HG03342 (cell line): Measurements from ENCODE around the gene SOX12.
A peak's percentile ranks its signal among the peaks of the same experiment; 100 is the strongest.

Source experiments
- ATAC-seq: cut with Tn5 transposase; IDR thresholded peaks from one replicate; pipeline ENCODE4 v1.9.1; 2021; ENCODE audit warnings: mild to moderate bottlenecking, moderate library complexity; ENCODE audit not compliant: unreplicated experiment

The SOX12 gene

GRCh38 chr20:301886-302848, 23.2 kb upstream of the SOX12 start:
- ATAC-seq, result no peak

- ATAC-seq, result no peak
Observed at GRCh38 chr20:305745-306144, 19.6 kb upstream of the SOX12 start.

GRCh38 chr20:308427-309038, 16.8 kb upstream of the SOX12 start:
- ATAC-seq, result no peak

GRCh38 chr20:309306-309840, 16.0 kb upstream of the SOX12 start:
- no peak for ATAC-seq

- ATAC-seq, result peak; percentile 99
Observed at GRCh38 chr20:309841-310644, 15.3 kb upstream of the SOX12 start.

GRCh38 chr20:310645-311044, 14.7 kb upstream of the SOX12 start:
- ATAC-seq, result no peak

GRCh38 chr20:311609-312008, 13.7 kb upstream of the SOX12 start:
- ATAC-seq, result no peak

GRCh38 chr20:312067-312466, 13.3 kb upstream of the SOX12 start:
- no peak for ATAC-seq

GRCh38 chr20:312866-313265, 12.5 kb upstream of the SOX12 start:
- no peak for ATAC-seq

- no peak for ATAC-seq
Observed at GRCh38 chr20:313402-313801, 11.9 kb upstream of the SOX12 start.

GRCh38 chr20:313948-314347, 11.4 kb upstream of the SOX12 start:
- no peak for ATAC-seq

GRCh38 chr20:316316-317068, 8.9 kb upstream of the SOX12 start:
- no peak for ATAC-seq

- ATAC-seq, result peak; percentile 45
Observed at GRCh38 chr20:324177-325044, 941 bp upstream of the SOX12 start.

- ATAC-seq, result no peak
Observed at GRCh38 chr20:325889-326644, 715 bp downstream of the SOX12 start.

- ATAC-seq, result no peak
Observed at GRCh38 chr20:326645-327185, 1.4 kb downstream of the SOX12 start.

- no peak for ATAC-seq
Observed at GRCh38 chr20:327186-328026, 2.1 kb downstream of the SOX12 start.
